ENCODE results near the gene AKT2. TPM values are rescaled to one million over a fixed set of nuclear protein-coding genes. Genes with fewer than 3 reads are reported as not detected.

AKT2 gene
- total and polyA plus RNA-seq, 12 donors: 56.7 to 147 (median 123) TPM

DNA sequence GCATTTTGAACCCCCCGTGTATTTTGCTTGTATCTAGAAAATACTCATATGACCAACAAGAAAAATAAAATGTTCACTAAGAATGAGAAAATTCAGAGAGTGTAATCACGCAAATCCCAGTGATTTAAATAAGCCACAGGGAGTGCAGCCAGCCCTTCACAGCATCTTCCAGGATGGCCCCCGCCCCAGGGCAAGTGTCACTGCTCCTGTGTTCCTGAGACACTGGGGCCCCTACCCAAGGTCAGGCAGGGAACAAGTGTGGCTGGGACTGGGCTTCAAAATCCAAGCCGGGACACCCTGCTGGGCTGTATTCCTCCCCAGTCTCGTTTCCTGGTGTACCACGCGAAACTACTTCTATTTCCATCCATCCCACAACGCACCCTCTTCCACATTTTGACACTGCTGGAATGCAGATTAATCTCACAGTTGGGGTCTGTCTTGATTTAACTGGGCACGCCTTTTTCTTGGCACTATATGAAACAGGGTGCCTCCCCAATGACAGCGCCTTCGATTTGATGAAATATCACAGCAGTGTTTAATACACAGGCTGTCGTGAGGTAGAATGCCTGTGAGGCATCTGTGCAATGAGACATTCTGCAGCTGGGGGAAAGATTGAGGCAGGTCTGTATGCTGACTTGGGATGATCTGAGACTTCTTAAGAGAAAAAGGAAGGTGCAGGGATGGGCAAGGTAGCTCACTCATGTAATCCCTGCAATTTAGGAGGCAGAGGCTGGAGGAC is 40.4 kb downstream of the AKT2 start:
- intact Hi-C loops (cut with DNase I): no loop called here
- Histone ChIP-seq H3K36me3 (peaks cover 0 to 39% (median 8%) of the 10 kb centered on the region in 9 donors), H3K27me3 (no peaks in the 10 kb centered on the region), H3K4me1 (peaks cover 12 to 53% (median 35%) of the 10 kb centered on the region in 9 donors), H3K27ac (no peak overlapping the region), H3K4me3 (no peak overlapping the region), H3K9me3 (no peaks in the 10 kb centered on the region)
- TF ChIP-seq CTCF (IDR thresholded peaks at IDR 0.05): no peak
- DNase-seq (no peak), ATAC-seq (no peak)
- whole genome bisulfite sequencing, 2 donors: 59 to 72% methylated on average over 12 of the region's 12 CpGs

- no peak for ATAC-seq
- Histone ChIP-seq H3K27ac (no peak overlapping the region), H3K27me3 (no peaks in the 10 kb centered on the region), H3K9me3 (no peaks in the 10 kb centered on the region), H3K4me1 (peaks cover 12 to 51% (median 35%) of the 10 kb centered on the region in 9 donors), H3K4me3 (no peak overlapping the region), H3K36me3 (peaks cover 0 to 46% (median 17%) of the 10 kb centered on the region in 9 donors)
- no peak for DNase-seq
- no peak for TF ChIP-seq CTCF (IDR thresholded peaks at IDR 0.05)
- intact Hi-C loops (cut with DNase I): no loop called here
- 91 to 97% methylated on average over 2 of the region's 2 CpGs for WGBS, 2 donors
These were observed 42.0 kb downstream of the AKT2 start for GRCh38 chr19:40243181-40243580.

- WGBS, 2 donors: 69 to 77% methylated on average over 12 of the region's 12 CpGs
- H3K27ac ChIP-seq: peak overlapping the region in 9 of 10 donors; percentile 16 to 79 (median 64)
- peaks cover 12 to 47% (median 30%) of the 10 kb centered on the region in 9 donors for H3K4me1 ChIP-seq
- ATAC-seq (peak in 5 of 8 donors; percentile 1 to 21 (median 6)), DNase-seq (no peak)
- H3K27me3 ChIP-seq: no peaks in the 10 kb centered on the region
- H3K4me3 ChIP-seq: no peak overlapping the region
- intact Hi-C loops (cut with DNase I): no loop called here
- peaks cover 0 to 50% (median 22%) of the 10 kb centered on the region in 9 donors for H3K36me3 ChIP-seq
- no peak for TF ChIP-seq CTCF (IDR thresholded peaks at IDR 0.05)
- H3K9me3 ChIP-seq: no peaks in the 10 kb centered on the region
These were observed 42.7 kb downstream of the AKT2 start for GRCh38 chr19:40242480-40242879.

DNA sequence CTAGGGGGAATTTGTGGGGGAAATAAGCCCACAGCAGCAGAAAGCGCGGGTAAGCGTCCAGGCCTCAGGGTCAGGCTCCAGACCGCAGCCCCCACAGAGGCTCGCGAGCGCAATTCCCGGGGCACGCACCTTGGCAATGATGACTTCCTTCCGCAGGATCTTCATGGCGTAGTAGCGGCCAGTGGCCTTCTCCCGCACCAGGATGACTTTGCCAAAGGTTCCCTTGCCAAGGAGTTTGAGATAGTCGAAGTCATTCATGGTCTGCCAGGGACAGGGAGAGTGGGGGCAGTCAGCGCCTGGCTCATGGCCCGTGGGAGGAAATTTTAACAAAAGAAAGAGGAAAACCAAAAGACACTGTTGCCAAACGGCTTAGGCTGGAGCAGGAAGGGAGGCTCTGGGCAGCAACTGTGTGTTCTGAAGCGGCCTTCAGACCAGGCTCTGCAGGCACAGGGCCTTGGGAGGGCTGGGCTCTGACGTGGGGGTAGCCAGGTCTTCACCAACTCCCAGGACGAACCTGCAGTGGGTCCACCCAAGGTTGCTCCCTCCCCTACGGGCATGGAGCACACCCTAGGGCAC is 43.2 kb downstream of the AKT2 start:
- peak overlapping the region in 9 of 10 donors; percentile 16 to 79 (median 67) for H3K27ac ChIP-seq
- no peak for TF ChIP-seq CTCF (IDR thresholded peaks at IDR 0.05)
- H3K4me1 ChIP-seq: peaks cover 12 to 47% (median 30%) of the 10 kb centered on the region in 9 donors
- no peaks in the 10 kb centered on the region for H3K9me3 ChIP-seq
- 28 to 35% methylated on average over 21 of the region's 21 CpGs for WGBS, 2 donors
- DNase-seq (peak; percentile 69 to 83), ATAC-seq (peak; percentile 85 to 94 (median 89))
- peaks cover 0 to 55% (median 27%) of the 10 kb centered on the region in 9 donors for H3K36me3 ChIP-seq
- no peak overlapping the region for H3K4me3 ChIP-seq
- intact Hi-C loops (cut with DNase I): no loop called here
- no peaks in the 10 kb centered on the region for H3K27me3 ChIP-seq

Data from heart right ventricle (tissue), 16 donors.